HepG2 (cell line): ENCODE measurements around the gene PLIN5.

Experiments used
- CTCF ChIP-seq: sonication (generic); formaldehyde crosslinking; IDR thresholded peaks from 2 replicates; pipeline ENCODE4 v1.5.0; 2020; ENCODE audit warnings: mild to moderate bottlenecking, missing genetic modification reagents, moderate library complexity
- FOXJ3 ChIP-seq: sonication (generic); formaldehyde crosslinking; IDR thresholded peaks from 2 replicates; pipeline ENCODE4 v1.4.0; 2020; ENCODE audit warnings: missing genetic modification reagents, mild to moderate bottlenecking, borderline replicate concordance
- GABPB1 ChIP-seq: IDR thresholded peaks from 2 replicates; pipeline ENCODE4 v1.6.1; 2016; ENCODE audit warnings: mild to moderate bottlenecking, missing genetic modification reagents, moderate library complexity, missing compliant biosample characterization
- GATAD2A ChIP-seq: IDR thresholded peaks from 2 replicates; pipeline ENCODE4 v1.6.1; 2016
- KDM1A ChIP-seq: IDR thresholded peaks from 2 replicates; pipeline ENCODE4 v1.6.1; 2016; ENCODE audit warnings: missing compliant biosample characterization
- NCOR1 ChIP-seq: fragments of 200-600 bp; sonication (generic); IDR thresholded peaks from 2 replicates; pipeline ENCODE4 v1.7.0; 2017; ENCODE audit warnings: antibody characterized with exemption, low read length, borderline replicate concordance
- PBX3 ChIP-seq: sonication (generic); formaldehyde crosslinking; IDR thresholded peaks from 2 replicates; pipeline ENCODE4 v1.8.1; 2023; ENCODE audit warnings: missing genetic modification reagents, inconsistent platforms, borderline replicate concordance
- RFX5 ChIP-seq: IDR thresholded peaks from 2 replicates; pipeline ENCODE4 v1.6.1; 2011; ENCODE audit warnings: low read depth, low read length, improper control_type of control experiment
- SYNCRIP ChIP-seq: fragments of 200-400 bp; formaldehyde crosslinking; IDR thresholded peaks from 2 replicates; pipeline ENCODE4 v1.6.1; 2018; ENCODE audit warnings: mild to moderate bottlenecking, low read depth, low read length; ENCODE audit not compliant: insufficient read depth
- ZNF776 ChIP-seq: sonication (generic); formaldehyde crosslinking; IDR thresholded peaks from 2 replicates; pipeline ENCODE4 v1.4.0; 2020; ENCODE audit warnings: mild to moderate bottlenecking, missing genetic modification reagents
- TF ChIP-seq, protein P1 (sequence below): sonication (generic); formaldehyde crosslinking; IDR thresholded peaks from 2 replicates; pipeline ENCODE4 v1.5.0; 2020; ENCODE audit warnings: missing genetic modification reagents

DNA sequence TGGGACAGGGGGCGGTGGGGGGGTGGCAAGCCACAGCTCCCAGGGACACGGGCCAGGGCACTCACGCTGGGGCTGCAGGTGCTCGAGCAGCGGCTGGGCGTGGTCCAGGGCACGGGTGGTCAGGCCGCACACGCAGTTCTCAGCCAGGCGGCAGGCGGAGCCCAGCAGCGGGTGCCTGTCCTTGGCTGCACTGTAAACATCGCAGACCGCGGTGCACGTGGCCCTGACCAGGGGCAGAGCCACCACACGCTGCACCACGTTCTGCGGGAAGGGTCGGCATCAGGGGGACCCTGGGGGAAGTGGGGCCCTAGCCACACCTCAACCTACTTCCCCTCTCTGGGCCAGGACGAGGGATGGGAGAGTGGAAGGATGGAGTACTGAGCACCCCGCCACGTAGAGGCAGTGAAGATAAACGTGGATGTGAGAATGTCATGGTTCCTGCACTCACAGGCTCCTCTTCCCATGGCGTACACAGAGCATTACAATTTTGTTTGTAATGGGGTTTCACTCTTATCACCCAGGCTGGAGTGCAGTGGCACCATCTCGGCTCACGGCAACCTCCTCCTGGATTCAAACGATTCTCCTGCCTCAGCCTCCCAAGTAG lies 3.4 kb downstream of the PLIN5 start:
- 0 out of 2 replicates have a peak, but pooled peaks have one; percentile 37 for TF ChIP-seq FOXJ3
- TF ChIP-seq PBX3 (CRISPR knock-in tag): no peak
- no peak for TF ChIP-seq RFX5
- TF ChIP-seq GATAD2A (CRISPR knock-in tag): peak; percentile 83
- TF ChIP-seq SYNCRIP: no peak
- peak; percentile 63 for TF ChIP-seq CTCF (CRISPR knock-in tag)
- TF ChIP-seq NCOR1: no peak
- peak; percentile 72; the same call in 1 of the 2 replicates for TF ChIP-seq GABPB1 (CRISPR knock-in tag)
- peak; percentile 57; the same call in 1 of the 2 replicates for TF ChIP-seq ZNF776 (CRISPR knock-in tag)
- TF ChIP-seq KDM1A (CRISPR knock-in tag): no peak
- TF ChIP-seq, protein P1, sequence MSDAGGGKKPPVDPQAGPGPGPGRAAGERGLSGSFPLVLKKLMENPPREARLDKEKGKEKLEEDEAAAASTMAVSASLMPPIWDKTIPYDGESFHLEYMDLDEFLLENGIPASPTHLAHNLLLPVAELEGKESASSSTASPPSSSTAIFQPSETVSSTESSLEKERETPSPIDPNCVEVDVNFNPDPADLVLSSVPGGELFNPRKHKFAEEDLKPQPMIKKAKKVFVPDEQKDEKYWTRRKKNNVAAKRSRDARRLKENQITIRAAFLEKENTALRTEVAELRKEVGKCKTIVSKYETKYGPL (CRISPR knock-in tag): no peak
